Epidermal melanocyte (primary cell): Measurements from ENCODE around the gene STPG2.

Experiments used
- DNase-seq: peaks from one replicate; pipeline ENCODE4 v3.0.0; 2011; ENCODE audit warnings: low spot score; ENCODE audit not compliant: insufficient read length

The STPG2 gene

DNA sequence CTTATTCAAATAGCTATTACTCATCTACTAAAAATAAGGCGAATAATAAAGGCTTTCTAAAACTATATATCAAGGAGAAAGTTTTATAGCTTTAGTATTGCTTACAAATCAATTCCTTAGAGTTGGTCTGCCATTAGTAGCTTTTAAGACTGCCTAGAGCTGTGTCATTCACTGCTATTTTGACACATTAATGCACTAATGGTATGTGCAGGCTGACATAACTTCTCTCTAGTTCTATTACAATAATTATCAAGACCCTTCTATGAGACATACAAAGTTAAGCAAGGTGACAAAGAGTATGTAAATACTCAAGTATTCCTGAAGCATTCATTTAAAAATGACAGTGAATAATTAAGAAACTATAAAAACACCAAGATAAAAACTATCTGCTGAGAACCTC lies 625.3 kb downstream of the STPG2 start:
- DNase-seq, result no peak

DNA sequence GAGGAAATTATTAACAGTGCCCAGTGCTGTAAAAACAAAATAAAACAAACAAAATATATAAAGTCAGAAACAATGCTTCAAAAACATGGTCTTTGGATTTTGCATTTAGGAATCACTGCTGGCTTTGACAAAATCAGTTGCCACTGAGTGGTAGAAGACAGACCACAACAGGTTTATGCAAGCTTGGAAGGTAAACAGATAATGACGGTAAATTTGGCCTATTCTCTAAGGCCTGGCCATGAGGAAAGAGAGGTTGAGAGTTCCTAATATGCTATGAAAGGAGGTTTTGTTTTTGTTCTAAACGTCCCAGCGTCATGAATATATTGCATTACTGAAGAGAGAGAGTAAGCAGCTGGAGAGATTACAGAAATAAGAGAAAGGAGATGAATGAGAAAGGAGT lies 629.4 kb downstream of the STPG2 start:
- DNase-seq, result no peak
